ENCODE data around the gene EXOC3L4.

EXOC3L4 gene

GRCh38 chr14:103071544-103072251, 22.8 kb upstream of the EXOC3L4 start:
- no peak for DNase-seq

GRCh38 chr14:103072595-103073366, 21.7 kb upstream of the EXOC3L4 start:
- DNase-seq, result no peak

- DNase-seq, result no peak
Measured at GRCh38 chr14:103073367-103073875, 21.1 kb upstream of the EXOC3L4 start.

- DNase-seq, result no peak
Measured at GRCh38 chr14:103073876-103074728, 20.4 kb upstream of the EXOC3L4 start.

GRCh38 chr14:103074729-103075367, 19.7 kb upstream of the EXOC3L4 start:
- DNase-seq, result peak; percentile 36

GRCh38 chr14:103078420-103078749, 16.1 kb upstream of the EXOC3L4 start:
- DNase-seq, result peak; percentile 75

- no peak for DNase-seq
Measured at GRCh38 chr14:103078860-103079587, 15.5 kb upstream of the EXOC3L4 start.

GRCh38 chr14:103081951-103082350, 12.6 kb upstream of the EXOC3L4 start:
- no peak for DNase-seq

- peak; percentile 63 for DNase-seq
Measured at GRCh38 chr14:103084021-103084919, 10.3 kb upstream of the EXOC3L4 start, which contains the start of gene LBHD2. Gene LBHD2, plus strand, starts transcription at chr14:103084210. Its CDS starts 1,803 bp downstream, at chr14:103086013.

GRCh38 chr14:103085106-103086091, 9.1 kb upstream of the EXOC3L4 start:
- DNase-seq, result no peak

- no peak for DNase-seq
Measured at GRCh38 chr14:103086771-103087342, 7.7 kb upstream of the EXOC3L4 start.

- DNase-seq, result peak; percentile 82
Measured at GRCh38 chr14:103087343-103087835, 7.1 kb upstream of the EXOC3L4 start.

- no peak for DNase-seq
Measured at GRCh38 chr14:103088921-103089320, 5.6 kb upstream of the EXOC3L4 start.

- no peak for DNase-seq
Measured at GRCh38 chr14:103089386-103090335, 4.9 kb upstream of the EXOC3L4 start.

GRCh38 chr14:103090481-103091020, 4.0 kb upstream of the EXOC3L4 start:
- DNase-seq, result peak; percentile 3

- peak; percentile 51 for DNase-seq
Measured at GRCh38 chr14:103091041-103091882, 3.3 kb upstream of the EXOC3L4 start.

- no peak for DNase-seq
Measured at GRCh38 chr14:103091883-103092222, 2.7 kb upstream of the EXOC3L4 start.

Data from retina (tissue), 1 donor.